ENCODE measurements around the gene CLIC6. TPM values are rescaled to one million over a fixed set of nuclear protein-coding genes. Genes with fewer than 3 reads are reported as not detected.
A peak's percentile ranks its signal among the peaks of the same experiment; 100 is the strongest.

The CLIC6 gene
- total RNA-seq, 1 donor from 2014 or later: 6.2 TPM

DNA sequence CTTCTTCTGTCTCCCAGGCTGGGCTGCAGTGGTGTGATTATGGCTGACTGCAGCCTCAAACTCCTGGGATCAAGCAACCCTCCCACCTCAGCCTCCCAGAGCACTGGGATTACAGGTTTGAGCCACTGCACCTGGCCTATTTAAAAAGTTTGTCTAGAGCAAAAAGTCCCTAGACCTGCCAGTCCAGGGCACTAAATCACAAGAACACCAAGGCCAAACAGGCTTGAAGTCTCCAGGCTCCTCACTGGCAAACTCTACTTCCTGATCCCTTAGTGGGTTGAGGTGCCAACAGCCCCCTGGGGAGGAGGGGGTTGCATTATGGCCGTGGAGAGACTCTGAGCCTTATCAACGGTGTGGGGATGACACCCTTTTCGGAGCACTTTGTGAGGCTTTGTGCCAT lies 76.0 kb downstream of the CLIC6 start:
- Histone ChIP-seq H3K36me3 (no peaks in the 10 kb centered on the region), H3K4me3 (no peak overlapping the region), H3K4me1 (no peaks in the 10 kb centered on the region), H3K9me3 (no peaks in the 10 kb centered on the region), H3K27ac (no peak overlapping the region), H3K27me3 (no peaks in the 10 kb centered on the region)
- intact Hi-C loops (cut with DNase I): loop anchor here (1.0 to 10.0 kb wide), 6 partner anchors 52 to 1284 kb away; no protein-coding TSS in a partner anchor
- no peak for DNase-seq (ENCODE audit: low spot score in 2 of 2)
- TF ChIP-seq, protein P1, sequence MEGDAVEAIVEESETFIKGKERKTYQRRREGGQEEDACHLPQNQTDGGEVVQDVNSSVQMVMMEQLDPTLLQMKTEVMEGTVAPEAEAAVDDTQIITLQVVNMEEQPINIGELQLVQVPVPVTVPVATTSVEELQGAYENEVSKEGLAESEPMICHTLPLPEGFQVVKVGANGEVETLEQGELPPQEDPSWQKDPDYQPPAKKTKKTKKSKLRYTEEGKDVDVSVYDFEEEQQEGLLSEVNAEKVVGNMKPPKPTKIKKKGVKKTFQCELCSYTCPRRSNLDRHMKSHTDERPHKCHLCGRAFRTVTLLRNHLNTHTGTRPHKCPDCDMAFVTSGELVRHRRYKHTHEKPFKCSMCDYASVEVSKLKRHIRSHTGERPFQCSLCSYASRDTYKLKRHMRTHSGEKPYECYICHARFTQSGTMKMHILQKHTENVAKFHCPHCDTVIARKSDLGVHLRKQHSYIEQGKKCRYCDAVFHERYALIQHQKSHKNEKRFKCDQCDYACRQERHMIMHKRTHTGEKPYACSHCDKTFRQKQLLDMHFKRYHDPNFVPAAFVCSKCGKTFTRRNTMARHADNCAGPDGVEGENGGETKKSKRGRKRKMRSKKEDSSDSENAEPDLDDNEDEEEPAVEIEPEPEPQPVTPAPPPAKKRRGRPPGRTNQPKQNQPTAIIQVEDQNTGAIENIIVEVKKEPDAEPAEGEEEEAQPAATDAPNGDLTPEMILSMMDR (IDR thresholded peaks at IDR 0.05): no peak

DNA sequence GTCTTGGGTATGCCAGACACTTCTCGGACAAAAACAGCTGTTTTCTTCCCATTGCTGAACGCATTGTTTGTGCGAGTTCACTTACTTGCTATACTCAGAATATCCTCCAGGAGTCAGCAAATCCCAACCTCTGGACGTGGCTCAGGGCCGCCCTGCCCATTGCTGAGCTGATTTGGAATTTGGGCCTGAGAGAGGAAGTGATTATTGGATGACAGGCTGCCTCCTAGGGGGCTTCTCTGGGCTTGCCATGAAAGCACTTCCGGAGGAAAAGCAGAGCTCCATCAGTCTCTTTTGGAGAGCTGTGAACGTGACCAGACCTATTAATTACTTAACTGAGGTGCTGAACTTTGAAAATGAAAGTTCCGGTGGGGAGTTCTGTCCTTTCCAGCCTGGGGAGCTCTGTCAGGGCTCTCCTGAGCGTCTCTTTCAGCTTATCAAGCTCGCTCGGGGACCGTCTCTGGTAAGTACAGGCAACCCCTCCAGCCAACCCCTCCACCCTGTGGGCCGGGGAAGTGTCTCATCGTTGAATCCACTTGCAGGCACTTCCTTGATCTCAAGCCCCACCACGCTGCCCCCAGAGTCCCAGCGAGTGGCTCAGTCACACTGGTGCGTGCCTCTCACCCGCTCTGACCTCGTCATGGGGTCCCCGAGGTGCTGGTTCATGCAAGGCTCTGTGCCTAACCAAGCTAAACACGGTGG lies 76.9 kb downstream of the CLIC6 start:
- no peak overlapping the region for H3K4me3 ChIP-seq
- intact Hi-C loops (cut with DNase I): loop anchor here (1.0 to 10.0 kb wide), 7 partner anchors 53 to 1283 kb away; no protein-coding TSS in a partner anchor
- TF ChIP-seq, protein P1 (IDR thresholded peaks at IDR 0.05): peak; percentile 77 to 88 (median 85)
- H3K4me1 ChIP-seq: no peaks in the 10 kb centered on the region
- DNase-seq (ENCODE audit: low spot score in 2 of 2): peak in 1 of 2 donors; percentile 83
- no peaks in the 10 kb centered on the region for H3K36me3 ChIP-seq
- no peaks in the 10 kb centered on the region for H3K27me3 ChIP-seq
- no peak overlapping the region for H3K27ac ChIP-seq
- no peaks in the 10 kb centered on the region for H3K9me3 ChIP-seq

GRCh38 chr21:34748862-34749261 lies 80.1 kb downstream of the CLIC6 start:
- TF ChIP-seq, protein P1 (IDR thresholded peaks at IDR 0.05): no peak
- no peaks in the 10 kb centered on the region for H3K36me3 ChIP-seq
- no peak overlapping the region for H3K27ac ChIP-seq
- no peaks in the 10 kb centered on the region for H3K27me3 ChIP-seq
- no peak for DNase-seq (ENCODE audit: low spot score in 2 of 2)
- no peaks in the 10 kb centered on the region for H3K4me1 ChIP-seq
- no peaks in the 10 kb centered on the region for H3K9me3 ChIP-seq
- intact Hi-C loops (cut with DNase I): loop anchor here (5.0 to 10.0 kb wide), 3 partner anchors 138 to 1193 kb away; no protein-coding TSS in a partner anchor
- no peak overlapping the region for H3K4me3 ChIP-seq

DNA sequence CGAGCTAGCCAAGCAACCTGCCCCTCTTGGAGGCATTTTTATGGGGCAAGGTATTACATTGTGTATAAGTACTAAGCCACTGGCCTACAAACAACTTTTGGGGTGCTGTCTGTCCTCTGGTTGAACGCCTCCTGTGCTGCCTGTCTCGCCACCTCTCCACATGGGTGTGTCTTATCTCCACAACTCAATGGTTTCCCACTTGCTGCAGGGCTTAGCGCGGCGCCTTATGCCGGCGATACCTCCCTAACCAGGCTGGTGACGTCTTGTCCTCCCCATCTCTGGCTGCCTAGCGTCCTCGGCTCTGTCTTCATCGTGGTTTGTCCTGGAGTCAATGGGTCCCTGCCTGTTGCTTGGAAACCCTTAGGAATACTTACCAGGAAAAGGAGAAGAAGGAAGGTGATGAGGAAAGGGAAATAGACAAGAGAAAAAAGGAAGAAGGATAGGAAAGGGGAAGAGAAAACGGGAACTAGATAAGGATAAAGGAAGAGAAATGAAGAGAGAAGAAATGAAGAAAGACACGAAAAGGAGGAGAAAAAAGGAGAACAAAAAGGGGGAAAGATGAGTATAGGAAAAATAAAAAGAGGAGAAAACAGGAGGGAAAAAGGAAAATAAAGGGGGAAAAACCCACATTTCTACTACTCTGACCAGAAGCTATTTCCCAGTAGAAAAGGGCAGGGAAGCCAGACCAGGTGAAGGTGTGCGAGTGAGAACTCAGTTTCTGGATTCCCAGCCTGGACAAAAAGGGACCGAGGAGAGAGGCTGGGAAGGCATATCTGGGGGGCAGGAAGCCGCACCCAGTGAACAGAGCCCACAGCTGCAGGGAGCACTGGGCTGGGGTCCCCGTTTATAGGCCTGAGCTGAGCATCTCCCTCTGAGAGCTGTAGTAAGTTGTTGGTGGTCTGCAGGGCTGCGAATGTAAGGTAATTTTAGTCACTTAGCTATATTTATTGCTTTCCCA lies 86.2 kb downstream of the CLIC6 start:
- Histone ChIP-seq H3K4me1 (no peaks in the 10 kb centered on the region), H3K27me3 (no peaks in the 10 kb centered on the region), H3K36me3 (no peaks in the 10 kb centered on the region), H3K27ac (no peak overlapping the region), H3K9me3 (no peaks in the 10 kb centered on the region), H3K4me3 (no peak overlapping the region)
- DNase-seq (ENCODE audit: low spot score in 2 of 2): peak in 1 of 2 donors; percentile 19
- intact Hi-C loops (cut with DNase I): no loop called here
- TF ChIP-seq, protein P1 (IDR thresholded peaks at IDR 0.05): no peak

DNA sequence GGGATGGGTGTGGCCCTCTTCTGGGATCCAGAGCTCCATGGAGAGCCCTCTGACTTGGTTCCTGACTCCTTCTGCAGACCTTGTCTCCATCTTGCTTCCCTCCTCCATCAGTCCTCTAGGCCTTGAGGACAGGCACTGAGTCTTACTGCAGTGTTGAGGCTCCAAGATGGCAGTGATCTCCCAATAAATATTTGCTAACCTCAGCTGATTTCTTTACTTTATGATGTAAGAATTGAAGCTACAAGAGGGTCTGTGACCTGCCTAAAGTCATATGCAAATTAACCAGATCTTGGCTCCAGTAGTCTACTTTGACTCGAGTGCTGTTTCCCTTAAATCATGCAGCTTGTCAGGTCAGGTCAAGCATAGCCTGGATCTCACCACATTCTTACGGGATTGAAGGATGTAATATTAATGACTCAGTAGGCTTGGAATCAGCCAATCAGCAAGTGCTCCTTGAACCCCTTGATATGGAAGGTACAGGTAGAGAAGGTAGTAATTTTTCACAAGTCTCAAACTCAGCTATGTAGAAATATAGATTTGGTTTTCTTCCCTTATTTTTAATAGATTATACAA lies 93.0 kb downstream of the CLIC6 start:
- peak in 1 of 2 donors; percentile 18 for DNase-seq (ENCODE audit: low spot score in 2 of 2)
- no peaks in the 10 kb centered on the region for H3K9me3 ChIP-seq
- no peak overlapping the region for H3K27ac ChIP-seq
- TF ChIP-seq, protein P1 (IDR thresholded peaks at IDR 0.05): no peak
- no peaks in the 10 kb centered on the region for H3K4me1 ChIP-seq
- H3K36me3 ChIP-seq: no peaks in the 10 kb centered on the region
- H3K27me3 ChIP-seq: no peaks in the 10 kb centered on the region
- intact Hi-C loops (cut with DNase I): no loop called here
- no peak overlapping the region for H3K4me3 ChIP-seq

Data from ascending aorta (tissue), 2 donors.